PC-3 (cell line): Measurements from ENCODE around the gene NOD1.

Experiments used
- CTCF ChIP-seq: fragments of 300-600 bp; sonication (generic); conservative IDR thresholded peaks from 2 replicates; pipeline ENCODE4 v1.5.1; 2017; ENCODE audit warnings: antibody characterized with exemption, low read depth, mild to moderate bottlenecking, low read length
- EZH2 ChIP-seq: fragments of 300-600 bp; sonication (generic); IDR thresholded peaks from one replicate; pipeline ENCODE4 v1.6.1; 2017; ENCODE audit warnings: antibody characterized with exemption, mild to moderate bottlenecking, low read length; ENCODE audit not compliant: unreplicated experiment

- TF ChIP-seq CTCF: peak; percentile 83
- no peak for TF ChIP-seq EZH2
These were observed 65.6 kb downstream of the NOD1 start for GRCh38 chr7:30412782-30413504.
